ENCODE results near the gene ITM2B.
"Not testable (repeated sequence)": the region's sequence is repeated elsewhere in the genome, so short reads cannot be mapped to it uniquely, and the experiment has no call there.

Gene ITM2B

GRCh38 chr13:48233046-48233888 lies at the start of gene ITM2B:
ITM2B (plus strand) TSS chr13:48233206; CDS start chr13:48233361, 155 bp downstream.
- DNase-seq (ENCODE audit: low read depth in 1 of 2, low spot score in 1 of 2), result peak in 1 of 2 donors; percentile 28

GRCh38 chr13:48184260-48184659 lies 48.7 kb upstream of the ITM2B start:
- DNase-seq (ENCODE audit: low read depth in 1 of 2, low spot score in 1 of 2), result no peak

GRCh38 chr13:48185018-48185417 lies 48.0 kb upstream of the ITM2B start:
- DNase-seq (ENCODE audit: low read depth in 1 of 2, low spot score in 1 of 2), result no peak

- no peak for DNase-seq (ENCODE audit: low read depth in 1 of 2, low spot score in 1 of 2)
Measured at GRCh38 chr13:48186722-48187121, 46.3 kb upstream of the ITM2B start.

- DNase-seq (ENCODE audit: low read depth in 1 of 2, low spot score in 1 of 2), result no peak
Measured at GRCh38 chr13:48188131-48188530, 44.9 kb upstream of the ITM2B start.

- DNase-seq (ENCODE audit: low read depth in 1 of 2, low spot score in 1 of 2), result no peak
Measured at GRCh38 chr13:48188601-48189000, 44.4 kb upstream of the ITM2B start.

GRCh38 chr13:48189171-48189570 lies 43.8 kb upstream of the ITM2B start:
- DNase-seq (ENCODE audit: low read depth in 1 of 2, low spot score in 1 of 2), result no peak

- no peak for DNase-seq (ENCODE audit: low read depth in 1 of 2, low spot score in 1 of 2)
Measured at GRCh38 chr13:48192411-48192935, 40.5 kb upstream of the ITM2B start.

- DNase-seq (ENCODE audit: low read depth in 1 of 2, low spot score in 1 of 2), result no peak
Measured at GRCh38 chr13:48194379-48194754, 38.6 kb upstream of the ITM2B start.

GRCh38 chr13:48199404-48199946 lies 33.5 kb upstream of the ITM2B start:
- DNase-seq (ENCODE audit: low read depth in 1 of 2, low spot score in 1 of 2), result no peak

- no peak for DNase-seq (ENCODE audit: low read depth in 1 of 2, low spot score in 1 of 2)
Measured at GRCh38 chr13:48201044-48201443, 32.0 kb upstream of the ITM2B start.

- not testable (repeated sequence) for DNase-seq (ENCODE audit: low read depth in 1 of 2, low spot score in 1 of 2)
Measured at GRCh38 chr13:48207207-48207606, 25.8 kb upstream of the ITM2B start.

GRCh38 chr13:48210178-48210577 lies 22.8 kb upstream of the ITM2B start:
- DNase-seq (ENCODE audit: low read depth in 1 of 2, low spot score in 1 of 2), result no peak

GRCh38 chr13:48214519-48215121 lies 18.4 kb upstream of the ITM2B start:
- DNase-seq (ENCODE audit: low read depth in 1 of 2, low spot score in 1 of 2), result no peak

- DNase-seq (ENCODE audit: low read depth in 1 of 2, low spot score in 1 of 2), result not testable (repeated sequence)
Measured at GRCh38 chr13:48215511-48216203, 17.3 kb upstream of the ITM2B start.

GRCh38 chr13:48216204-48216711 lies 16.7 kb upstream of the ITM2B start:
- no peak for DNase-seq (ENCODE audit: low read depth in 1 of 2, low spot score in 1 of 2)

GRCh38 chr13:48220592-48220980 lies 12.4 kb upstream of the ITM2B start:
- DNase-seq (ENCODE audit: low read depth in 1 of 2, low spot score in 1 of 2), result no peak

- DNase-seq (ENCODE audit: low read depth in 1 of 2, low spot score in 1 of 2), result no peak
Measured at GRCh38 chr13:48220981-48221685, 11.9 kb upstream of the ITM2B start.

GRCh38 chr13:48221686-48222187 lies 11.3 kb upstream of the ITM2B start:
- DNase-seq (ENCODE audit: low read depth in 1 of 2, low spot score in 1 of 2), result no peak
